K562 (cell line): ENCODE results near the gene PCBD2. TPM values are rescaled to one million over a fixed set of nuclear protein-coding genes. Genes with fewer than 3 reads are reported as not detected.

Source experiments
- ATAC-seq: fragments of 200-7000 bp; cut with Tn5 transposase; 3 replicates; pipeline ENCODE4 v1.9.1; 2020; ENCODE audit warnings: moderate library complexity
- BruUV-seq: library from RNA; stranded (reverse); fragments of 400-500 nt; replicated peaks from 2 replicates; lab custom pipeline; 2021; lab: Mats Ljungman, UMichigan
- CTCF ChIA-PET: fragments of 300-600 bp; formaldehyde crosslinking; extraction: SDS; loops from one replicate; lab custom pipeline; 2021; ENCODE audit warnings: low intra/inter-chr PET ratio; lab: Yijun Ruan, JAX
- POLR2A ChIA-PET: fragments of 300-600, 350-650 bp; sonication (Branson Sonifier 250); formaldehyde crosslinking; extraction: SDS; loops from one replicate; lab custom pipeline; 2021; ENCODE audit warnings: antibody characterized with exemption, inconsistent platforms; lab: Yijun Ruan, JAX
- DNase-seq, 4 experiments: peaks; one replicate each; pipeline versions ENCODE4 v3.0.0 to v3.0.0-alpha.2; 2011 to 2018; ENCODE audit warnings: low spot score in 3 of 4, mixed read lengths in 3 of 4; ENCODE audit errors: extremely low read depth in 1 of 4
- FAIRE-seq: peaks from 2 replicates; lab custom pipeline; 2011; peaks lifted over from hg19 to GRCh38; lab: Jason Lieb, UNC
- H2AFZ ChIP-seq: 2 replicates; pipeline ENCODE4 v1.6.0; 2011; ENCODE audit warnings: low read depth, low read length, control low read depth, inconsistent platforms
- H3K27ac ChIP-seq: fragments of 200-600 bp; 3 replicates; pipeline ENCODE4 v1.8.0; 2011; ENCODE audit warnings: low read depth, mild to moderate bottlenecking, control low read depth, inconsistent platforms, low read length, moderate library complexity, mixed read lengths; ENCODE audit errors: extremely low read depth
- H3K27me3 ChIP-seq, 2 experiments: fragments of 300-600 bp in 1 of 2; 2 replicates in 1 of 2; 3 replicates in 1 of 2; pipeline versions ENCODE4 v1.6.0 to v1.8.0; 2011; ENCODE audit warnings: inconsistent platforms in 2 of 2, low read length in 2 of 2, mild to moderate bottlenecking in 1 of 2, mixed read lengths in 1 of 2, moderate library complexity in 1 of 2; ENCODE audit not compliant: control insufficient read depth in 2 of 2, insufficient read depth in 2 of 2
- H3K36me3 ChIP-seq: fragments of 300-600 bp; 3 replicates; pipeline ENCODE4 v1.8.0; 2011; ENCODE audit warnings: mild to moderate bottlenecking, low read length, inconsistent platforms; ENCODE audit not compliant: control insufficient read depth, insufficient read depth
- H3K4me1 ChIP-seq, 2 experiments: fragments of 200-600 bp in 1 of 2; replicated peaks in 1 of 2; 2 replicates in 1 of 2; 3 replicates in 1 of 2; pipeline versions ENCODE4 v1.5.1 to v1.8.0; 2011; ENCODE audit warnings: inconsistent platforms in 2 of 2, low read length in 2 of 2, mild to moderate bottlenecking in 1 of 2, mixed read lengths in 1 of 2, moderate library complexity in 1 of 2; ENCODE audit not compliant: control insufficient read depth in 2 of 2, insufficient read depth in 2 of 2
- H3K4me2 ChIP-seq: 2 replicates; pipeline ENCODE4 v1.6.1; 2011; ENCODE audit warnings: low read length, control low read depth, inconsistent platforms, mixed read lengths; ENCODE audit not compliant: insufficient read depth
- H3K4me3 ChIP-seq: fragments of 200-600 bp; sonication (generic), shearing (Covaris generic); 2 replicates; pipeline ENCODE4 v1.5.1; 2016; ENCODE audit warnings: control low read depth, inconsistent platforms
- H3K79me2 ChIP-seq: fragments of 200-600 bp; 3 replicates; pipeline ENCODE4 v1.8.0; 2011; ENCODE audit warnings: low read length, inconsistent platforms; ENCODE audit not compliant: control insufficient read depth, insufficient read depth
- H3K9ac ChIP-seq, 2 experiments: 2 replicates each; pipeline versions ENCODE4 v1.6.0 to v1.6.1; 2011; ENCODE audit warnings: low read depth in 2 of 2, low read length in 2 of 2, control low read depth in 1 of 2, inconsistent platforms in 1 of 2, mild to moderate bottlenecking in 1 of 2, mixed read lengths in 1 of 2; ENCODE audit not compliant: insufficient read depth in 1 of 2
- H3K9me1 ChIP-seq: one replicate; pipeline ENCODE4 v1.6.0; 2011; ENCODE audit warnings: inconsistent platforms, mild to moderate bottlenecking, low read length, moderate library complexity; ENCODE audit not compliant: control insufficient read depth, insufficient read depth
- H3K9me3 ChIP-seq: replicated peaks from 2 replicates; pipeline ENCODE4 v1.5.1; 2011; ENCODE audit warnings: low read depth, low read length, inconsistent platforms; ENCODE audit not compliant: control insufficient read depth, insufficient read depth
- H4K20me1 ChIP-seq: replicated peaks from 2 replicates; pipeline ENCODE4 v1.6.1; 2011; ENCODE audit warnings: low read length, inconsistent platforms, mixed read lengths; ENCODE audit not compliant: control insufficient read depth, insufficient read depth
- ARNT ChIP-seq, 2 experiments: fragments of 450-650 bp; IDR thresholded peaks; 2 replicates each; pipeline ENCODE4 v1.6.1; 2016; ENCODE audit warnings: mild to moderate bottlenecking in 1 of 2
- JUNB ChIP-seq: fragments of 450-650 bp; formaldehyde crosslinking; conservative IDR thresholded peaks from 2 replicates; pipeline ENCODE4 v1.4.0; 2020; ENCODE audit warnings: mild to moderate bottlenecking
- NCOA2 ChIP-seq, 2 experiments: fragments of 450-650 bp; IDR thresholded peaks; 2 replicates each; pipeline ENCODE4 v1.6.1; 2018; ENCODE audit warnings: mild to moderate bottlenecking in 2 of 2, moderate library complexity in 1 of 2; ENCODE audit not compliant: partially characterized antibody in 2 of 2
- NCOA6 ChIP-seq: fragments of 450-650 bp; IDR thresholded peaks from 2 replicates; pipeline ENCODE4 v1.6.1; 2017; ENCODE audit warnings: mild to moderate bottlenecking
- NFIC ChIP-seq: fragments of 450-650 bp; IDR thresholded peaks from 2 replicates; pipeline ENCODE4 v1.6.1; 2017; ENCODE audit warnings: mild to moderate bottlenecking, inconsistent platforms
- PHTF2 ChIP-seq: fragments of 250-450 bp; sonication (Bioruptor Pico); IDR thresholded peaks from 2 replicates; pipeline ENCODE4 v1.5.0; 2021; ENCODE audit warnings: mild to moderate bottlenecking
- PTRF ChIP-seq: fragments of 450-650 bp; IDR thresholded peaks from 2 replicates; pipeline ENCODE4 v1.6.1; 2016; ENCODE audit warnings: mild to moderate bottlenecking, missing genetic modification characterization, missing compliant biosample characterization
- PYGO2 ChIP-seq: fragments of 450-650 bp; IDR thresholded peaks from 2 replicates; pipeline ENCODE4 v1.6.1; 2016; ENCODE audit warnings: mild to moderate bottlenecking, missing genetic modification characterization, moderate library complexity, missing compliant biosample characterization
- ZFPM2 ChIP-seq: fragments of 250-450 bp; sonication (Bioruptor Pico); IDR thresholded peaks from 2 replicates; pipeline ENCODE4 v1.5.1; 2022; ENCODE audit warnings: mild to moderate bottlenecking
- ZNF124 ChIP-seq: sonication (generic); formaldehyde crosslinking; IDR thresholded peaks from 2 replicates; pipeline ENCODE4 v1.8.1; 2022; ENCODE audit warnings: missing genetic modification reagents
- ZSCAN32 ChIP-seq: fragments of 450-650 bp; formaldehyde crosslinking; IDR thresholded peaks from 2 replicates; pipeline ENCODE4 v1.4.0; 2020; ENCODE audit warnings: mild to moderate bottlenecking, moderate library complexity
- WGBS: fragments of 100-300 bp; shearing (Covaris generic); methylation state at CpG from one replicate; pipeline ENCODE4 v1.1.6; 2016; ENCODE audit warnings: low coverage, mixed read lengths; ENCODE audit not compliant: insufficient coverage; ENCODE audit errors: missing lambda C conversion rate; 5-methylcytosine and 5-hydroxymethylcytosine counted together
- in situ Hi-C: fragments of 300-500 bp; cut with MboI; formaldehyde crosslinking; loops from 4 replicates; pipeline ENCODE4 v1.15.0; 2018; ENCODE audit warnings: inconsistent platforms, mixed read lengths
- intact Hi-C: fragments of 100-400 bp; cut with micrococcal nuclease; formaldehyde crosslinking; loops from 2 replicates; pipeline ENCODE4 v1.14.2; 2022
- polyA plus RNA-seq, 8 experiments: library from polyadenylated mRNA; depleted of rRNA in 4 of 8; stranded (reverse) in 5 of 8; unstranded in 3 of 8; fragments of >200 nt; fragmentation: Nextera tagmentation in 2 of 8; fragmentation: Illumina TruSeq in 1 of 8; extraction: Ambion mirVana in 2 of 8; extraction: Trizol in 1 of 8; gene quantifications; 2 replicates each; pipeline versions ENCODE4 v1.2.1 to v1.2.3, GENCODE V29; 2011 to 2014; ENCODE audit warnings: inconsistent platforms in 1 of 8, missing spikeins in 1 of 8
- total RNA-seq, 7 experiments: library from RNA; depleted of rRNA in 6 of 7; stranded (reverse); fragments of >200 nt in 6 of 7; fragmentation: Illumina TruSeq in 2 of 7; extraction: Trizol in 2 of 7; gene quantifications; 2 replicates each; pipeline versions ENCODE4 v1.2.1 to v1.2.3, GENCODE V29; 2011 to 2021; ENCODE audit warnings: low replicate concordance in 1 of 7
- TF ChIP-seq, protein P1 (sequence below): fragments of 450-650 bp; conservative IDR thresholded peaks from 2 replicates; pipeline ENCODE4 v1.6.1; 2016; ENCODE audit warnings: missing genetic modification characterization, low read depth, mild to moderate bottlenecking, control low read depth, missing compliant biosample characterization
- TF ChIP-seq, protein P2 (sequence below): fragments of 450-650 bp; formaldehyde crosslinking; IDR thresholded peaks from 2 replicates; pipeline ENCODE4 v1.4.0; 2022; ENCODE audit warnings: missing genetic modification characterization
- TF ChIP-seq, protein P3 (sequence below): sonication (generic); formaldehyde crosslinking; IDR thresholded peaks from 2 replicates; pipeline ENCODE4 v1.8.0; 2023; ENCODE audit warnings: mild to moderate bottlenecking, missing genetic modification reagents

The PCBD2 gene
- total and polyA plus RNA-seq, 9 of the 15 experiments (the other 6 are each of a cell fraction or from before 2014, with no cell fraction given): 5.2 to 13.8 (median 7.8) TPM

DNA sequence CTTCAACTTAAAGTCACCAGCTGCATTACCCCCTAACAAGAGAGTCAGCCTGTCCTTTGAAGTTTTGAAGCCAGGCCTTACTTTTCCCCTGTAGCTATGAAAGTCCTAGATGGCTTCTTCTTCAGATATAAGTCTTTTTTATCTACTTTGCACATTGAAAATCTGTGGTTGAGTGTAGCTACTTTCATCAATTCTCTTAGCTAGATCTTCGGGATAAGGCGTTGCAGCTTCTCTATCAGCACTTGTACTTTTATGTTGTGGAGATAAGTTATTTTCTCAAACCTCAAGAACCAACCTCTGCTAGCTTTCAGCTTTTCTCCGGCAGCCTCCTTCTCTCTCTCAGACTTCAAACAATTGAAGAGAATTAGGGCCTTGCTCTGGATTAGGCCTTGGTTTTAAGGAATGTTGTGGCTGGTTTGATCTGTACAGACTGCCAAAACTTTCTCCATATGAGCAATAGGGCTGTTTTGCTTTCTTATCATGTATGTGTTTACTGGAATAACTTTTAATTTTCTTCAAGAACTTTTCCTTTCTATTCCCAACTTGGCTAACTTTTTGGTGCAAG is 84.4 kb downstream of the PCBD2 start:
- no peak overlapping the region for H3K4me2 ChIP-seq
- no peaks in the 10 kb centered on the region for H3K27me3 ChIP-seq
- H3K36me3 ChIP-seq: no peaks in the 10 kb centered on the region
- in situ Hi-C loops (no loop called here), intact Hi-C loops (no loop called here)
- BruUV-seq: no TSS peak
- H3K9me3 ChIP-seq: no peaks in the 10 kb centered on the region
- no peak overlapping the region for H3K9ac ChIP-seq
- POLR2A ChIA-PET: no interaction called here
- WGBS: 11% methylated on average over 3 of the region's 3 CpGs
- no peaks in the 10 kb centered on the region for H3K79me2 ChIP-seq
- no peak overlapping the region for H2AFZ ChIP-seq
- CTCF ChIA-PET: no interaction called here
- H4K20me1 ChIP-seq: no peaks in the 10 kb centered on the region
- no peak for DNase-seq
- H3K27ac ChIP-seq: no peak overlapping the region
- H3K4me1 ChIP-seq: peaks cover 0 to 3% of the 10 kb centered on the region in 2 experiments; a peak in 1 of 5 replicates
- FAIRE-seq: no peak
- no peaks in the 10 kb centered on the region for H3K9me1 ChIP-seq
- ATAC-seq: no peak
- H3K4me3 ChIP-seq: no peak overlapping the region
- TF ChIP-seq, protein P1, sequence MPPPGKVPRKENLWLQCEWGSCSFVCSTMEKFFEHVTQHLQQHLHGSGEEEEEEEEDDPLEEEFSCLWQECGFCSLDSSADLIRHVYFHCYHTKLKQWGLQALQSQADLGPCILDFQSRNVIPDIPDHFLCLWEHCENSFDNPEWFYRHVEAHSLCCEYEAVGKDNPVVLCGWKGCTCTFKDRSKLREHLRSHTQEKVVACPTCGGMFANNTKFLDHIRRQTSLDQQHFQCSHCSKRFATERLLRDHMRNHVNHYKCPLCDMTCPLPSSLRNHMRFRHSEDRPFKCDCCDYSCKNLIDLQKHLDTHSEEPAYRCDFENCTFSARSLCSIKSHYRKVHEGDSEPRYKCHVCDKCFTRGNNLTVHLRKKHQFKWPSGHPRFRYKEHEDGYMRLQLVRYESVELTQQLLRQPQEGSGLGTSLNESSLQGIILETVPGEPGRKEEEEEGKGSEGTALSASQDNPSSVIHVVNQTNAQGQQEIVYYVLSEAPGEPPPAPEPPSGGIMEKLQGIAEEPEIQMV: no peak
- no peak for TF ChIP-seq PHTF2 (CRISPR knock-in tag)
- no peak for TF ChIP-seq NFIC
- TF ChIP-seq, protein P2, sequence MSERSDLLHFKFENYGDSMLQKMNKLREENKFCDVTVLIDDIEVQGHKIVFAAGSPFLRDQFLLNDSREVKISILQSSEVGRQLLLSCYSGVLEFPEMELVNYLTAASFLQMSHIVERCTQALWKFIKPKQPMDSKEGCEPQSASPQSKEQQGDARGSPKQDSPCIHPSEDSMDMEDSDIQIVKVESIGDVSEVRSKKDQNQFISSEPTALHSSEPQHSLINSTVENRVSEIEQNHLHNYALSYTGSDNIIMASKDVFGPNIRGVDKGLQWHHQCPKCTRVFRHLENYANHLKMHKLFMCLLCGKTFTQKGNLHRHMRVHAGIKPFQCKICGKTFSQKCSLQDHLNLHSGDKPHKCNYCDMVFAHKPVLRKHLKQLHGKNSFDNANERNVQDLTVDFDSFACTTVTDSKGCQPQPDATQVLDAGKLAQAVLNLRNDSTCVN (CRISPR knock-in tag): no peak
- no peak for TF ChIP-seq ZFPM2
- TF ChIP-seq ARNT (IDR thresholded peaks at IDR 0.05): no peak
- no peak for TF ChIP-seq PYGO2
- TF ChIP-seq JUNB: no peak
- no peak for TF ChIP-seq PTRF (tag)
- TF ChIP-seq ZNF124: no peak
- TF ChIP-seq NCOA2 (IDR thresholded peaks at IDR 0.05; ENCODE audit: partially characterized antibody in 2 of 2): no peak
- TF ChIP-seq ZSCAN32 (CRISPR knock-in tag): no peak
- TF ChIP-seq, protein P3, sequence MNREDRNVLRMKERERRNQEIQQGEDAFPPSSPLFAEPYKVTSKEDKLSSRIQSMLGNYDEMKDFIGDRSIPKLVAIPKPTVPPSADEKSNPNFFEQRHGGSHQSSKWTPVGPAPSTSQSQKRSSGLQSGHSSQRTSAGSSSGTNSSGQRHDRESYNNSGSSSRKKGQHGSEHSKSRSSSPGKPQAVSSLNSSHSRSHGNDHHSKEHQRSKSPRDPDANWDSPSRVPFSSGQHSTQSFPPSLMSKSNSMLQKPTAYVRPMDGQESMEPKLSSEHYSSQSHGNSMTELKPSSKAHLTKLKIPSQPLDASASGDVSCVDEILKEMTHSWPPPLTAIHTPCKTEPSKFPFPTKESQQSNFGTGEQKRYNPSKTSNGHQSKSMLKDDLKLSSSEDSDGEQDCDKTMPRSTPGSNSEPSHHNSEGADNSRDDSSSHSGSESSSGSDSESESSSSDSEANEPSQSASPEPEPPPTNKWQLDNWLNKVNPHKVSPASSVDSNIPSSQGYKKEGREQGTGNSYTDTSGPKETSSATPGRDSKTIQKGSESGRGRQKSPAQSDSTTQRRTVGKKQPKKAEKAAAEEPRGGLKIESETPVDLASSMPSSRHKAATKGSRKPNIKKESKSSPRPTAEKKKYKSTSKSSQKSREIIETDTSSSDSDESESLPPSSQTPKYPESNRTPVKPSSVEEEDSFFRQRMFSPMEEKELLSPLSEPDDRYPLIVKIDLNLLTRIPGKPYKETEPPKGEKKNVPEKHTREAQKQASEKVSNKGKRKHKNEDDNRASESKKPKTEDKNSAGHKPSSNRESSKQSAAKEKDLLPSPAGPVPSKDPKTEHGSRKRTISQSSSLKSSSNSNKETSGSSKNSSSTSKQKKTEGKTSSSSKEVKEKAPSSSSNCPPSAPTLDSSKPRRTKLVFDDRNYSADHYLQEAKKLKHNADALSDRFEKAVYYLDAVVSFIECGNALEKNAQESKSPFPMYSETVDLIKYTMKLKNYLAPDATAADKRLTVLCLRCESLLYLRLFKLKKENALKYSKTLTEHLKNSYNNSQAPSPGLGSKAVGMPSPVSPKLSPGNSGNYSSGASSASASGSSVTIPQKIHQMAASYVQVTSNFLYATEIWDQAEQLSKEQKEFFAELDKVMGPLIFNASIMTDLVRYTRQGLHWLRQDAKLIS (CRISPR knock-in tag): no peak
- no peak for TF ChIP-seq NCOA6
